ENCODE data around the gene FARSA.
"Not testable (repeated sequence)": the region's sequence is repeated elsewhere in the genome, so short reads cannot be mapped to it uniquely, and the experiment has no call there.

The FARSA gene

DNA sequence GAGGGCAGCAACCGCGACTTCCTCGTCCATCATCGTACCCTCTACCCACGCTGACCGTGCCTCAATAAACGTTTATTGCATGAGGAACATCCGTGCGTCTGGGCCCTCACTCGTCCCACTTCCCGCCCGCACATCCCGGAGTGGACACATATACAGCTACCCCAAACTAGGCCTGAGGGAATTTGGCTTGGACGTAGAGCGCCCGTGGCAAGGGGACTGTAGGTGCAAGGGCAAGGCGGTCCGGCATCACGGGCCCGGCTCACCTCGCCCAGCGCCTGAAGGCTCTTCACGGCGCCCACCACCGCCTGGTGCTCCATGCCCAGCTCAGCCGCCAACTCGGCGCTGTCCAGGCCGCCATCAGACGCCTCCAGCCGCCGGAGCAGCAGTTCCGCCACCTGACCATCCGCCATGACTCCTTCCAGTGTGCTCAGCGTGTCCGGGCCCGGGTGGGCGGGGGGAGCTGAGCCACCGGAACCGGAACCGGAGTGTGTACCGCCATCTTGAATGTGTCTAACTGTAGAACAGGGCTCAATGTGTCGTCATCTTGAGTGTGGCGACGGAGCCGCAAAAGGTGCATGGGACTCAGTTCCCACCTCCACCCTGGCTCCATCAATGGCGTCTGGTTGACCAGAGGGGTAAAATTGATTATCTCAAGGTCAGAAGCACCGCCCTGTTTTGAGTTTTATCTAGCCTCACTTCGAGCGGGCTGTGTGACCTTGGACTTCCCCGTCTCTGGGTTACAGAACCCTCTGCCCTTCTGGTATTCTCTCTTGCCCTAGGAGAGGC, at the start of gene FARSA:
Gene FARSA, minus strand, starts transcription at position 425 of the 786 bp plus-strand sequence. Its CDS starts 15 bp downstream, at position 410.
- Histone ChIP-seq H2AFZ (ENCODE audit: low read depth, low read length) (peak within 1 kb of the TSS; percentile 80), H3K4me2 (ENCODE audit: low read length) (peak within 1 kb of the TSS; percentile 83), H3K36me3 (replicated peaks; ENCODE audit: low read depth, low read length) (peaks cover 27% of the 10 kb centered on the region), H3K4me3 (ENCODE audit: low read length) (peak within 1 kb of the TSS; percentile 84), H3K27ac (ENCODE audit: low read length) (peak within 1 kb of the TSS; percentile 53), H3K9ac (ENCODE audit: low read length) (peak within 1 kb of the TSS; percentile 85), H3K4me1 (ENCODE audit: low read length) (peaks cover 37% of the 10 kb centered on the region), H4K20me1 (ENCODE audit: insufficient read depth, low read length) (peaks cover 12% of the 10 kb centered on the region; the same call in 1 of the 2 replicates), H3K27me3 (ENCODE audit: low read depth, low read length) (no peaks in the 10 kb centered on the region), H3K79me2 (ENCODE audit: low read length) (peaks cover 46% of the 10 kb centered on the region), H3K9me3 (ENCODE audit: insufficient read depth, low read length) (no peaks in the 10 kb centered on the region)
- TF ChIP-seq, protein P1, sequence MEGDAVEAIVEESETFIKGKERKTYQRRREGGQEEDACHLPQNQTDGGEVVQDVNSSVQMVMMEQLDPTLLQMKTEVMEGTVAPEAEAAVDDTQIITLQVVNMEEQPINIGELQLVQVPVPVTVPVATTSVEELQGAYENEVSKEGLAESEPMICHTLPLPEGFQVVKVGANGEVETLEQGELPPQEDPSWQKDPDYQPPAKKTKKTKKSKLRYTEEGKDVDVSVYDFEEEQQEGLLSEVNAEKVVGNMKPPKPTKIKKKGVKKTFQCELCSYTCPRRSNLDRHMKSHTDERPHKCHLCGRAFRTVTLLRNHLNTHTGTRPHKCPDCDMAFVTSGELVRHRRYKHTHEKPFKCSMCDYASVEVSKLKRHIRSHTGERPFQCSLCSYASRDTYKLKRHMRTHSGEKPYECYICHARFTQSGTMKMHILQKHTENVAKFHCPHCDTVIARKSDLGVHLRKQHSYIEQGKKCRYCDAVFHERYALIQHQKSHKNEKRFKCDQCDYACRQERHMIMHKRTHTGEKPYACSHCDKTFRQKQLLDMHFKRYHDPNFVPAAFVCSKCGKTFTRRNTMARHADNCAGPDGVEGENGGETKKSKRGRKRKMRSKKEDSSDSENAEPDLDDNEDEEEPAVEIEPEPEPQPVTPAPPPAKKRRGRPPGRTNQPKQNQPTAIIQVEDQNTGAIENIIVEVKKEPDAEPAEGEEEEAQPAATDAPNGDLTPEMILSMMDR (IDR thresholded peaks at IDR 0.05; ENCODE audit: low read depth, low read length), result no peak
- TF ChIP-seq EZH2phosphoT487 (IDR thresholded peaks at IDR 0.05; ENCODE audit: low read depth), result no peak

DNA sequence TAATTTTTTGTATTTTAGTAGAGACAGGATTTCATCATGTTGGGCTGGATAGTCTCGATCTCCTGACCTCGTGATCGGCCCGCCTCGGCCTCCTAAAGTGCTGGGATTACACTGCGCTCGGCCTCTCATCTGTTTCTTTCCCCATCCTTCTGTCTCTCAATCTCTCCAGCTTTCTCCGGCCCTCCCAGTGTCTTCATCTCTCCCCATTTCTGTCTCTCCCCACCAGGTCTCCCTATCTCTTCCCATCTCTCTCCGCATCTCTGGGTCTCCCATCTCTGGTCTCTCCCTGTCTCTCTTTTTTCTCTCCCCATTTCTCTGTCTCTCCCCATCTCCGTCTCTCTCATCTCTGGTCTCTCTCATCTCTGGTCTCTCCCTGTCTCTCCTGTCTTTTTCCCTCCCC, 49.6 kb upstream of the FARSA start:
- peaks cover 19% of the 10 kb centered on the region; the same call in 1 of the 2 replicates for H3K4me1 ChIP-seq (ENCODE audit: low read length)
- H3K9ac ChIP-seq (ENCODE audit: low read length), result peak overlapping the region; percentile 33; the same call in 1 of the 2 replicates
- peak overlapping the region; percentile 74 for H3K4me3 ChIP-seq (ENCODE audit: low read length)
- H3K27ac ChIP-seq (ENCODE audit: low read length), result no peak overlapping the region
- no peaks in the 10 kb centered on the region for H4K20me1 ChIP-seq (ENCODE audit: insufficient read depth, low read length)
- H3K36me3 ChIP-seq (replicated peaks; ENCODE audit: low read depth, low read length), result no peaks in the 10 kb centered on the region
- H3K4me2 ChIP-seq (ENCODE audit: low read length), result peak overlapping the region; percentile 89
- no peaks in the 10 kb centered on the region for H3K79me2 ChIP-seq (ENCODE audit: low read length)
- no peaks in the 10 kb centered on the region for H3K9me3 ChIP-seq (ENCODE audit: insufficient read depth, low read length)
- no peak for TF ChIP-seq EZH2phosphoT487 (IDR thresholded peaks at IDR 0.05; ENCODE audit: low read depth)
- peaks cover 33% of the 10 kb centered on the region for H3K27me3 ChIP-seq (ENCODE audit: low read depth, low read length)
- peak overlapping the region; percentile 76; the same call in 1 of the 2 replicates for H2AFZ ChIP-seq (ENCODE audit: low read depth, low read length)

DNA sequence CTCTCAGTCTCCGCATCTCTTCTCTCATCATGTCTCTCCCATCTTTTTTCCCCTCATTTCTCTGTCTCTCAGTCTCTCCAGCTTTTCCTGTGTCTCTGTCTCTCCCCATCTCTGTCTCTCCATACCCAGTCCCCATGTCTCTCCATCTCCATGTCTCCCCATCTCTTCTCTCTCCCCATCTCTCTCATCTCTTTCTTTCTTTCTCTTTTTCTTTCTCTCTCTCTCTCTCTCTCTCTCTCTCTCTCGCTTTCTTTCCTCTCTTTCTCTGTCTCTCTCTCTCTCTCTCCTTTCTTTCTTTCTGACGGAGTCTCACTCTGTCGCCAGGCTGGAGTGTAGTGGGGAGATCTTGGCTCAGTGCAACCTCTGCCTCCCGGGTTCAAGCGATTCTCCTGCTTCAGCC, 49.1 kb upstream of the FARSA start:
- no peaks in the 10 kb centered on the region for H3K9me3 ChIP-seq (ENCODE audit: insufficient read depth, low read length)
- H3K9ac ChIP-seq (ENCODE audit: low read length), result no peak overlapping the region; the same call in 1 of the 2 replicates
- H3K4me3 ChIP-seq (ENCODE audit: low read length), result no peak overlapping the region
- H3K27ac ChIP-seq (ENCODE audit: low read length), result no peak overlapping the region
- peaks cover 33% of the 10 kb centered on the region for H3K27me3 ChIP-seq (ENCODE audit: low read depth, low read length)
- H3K36me3 ChIP-seq (replicated peaks; ENCODE audit: low read depth, low read length), result no peaks in the 10 kb centered on the region
- H3K4me1 ChIP-seq (ENCODE audit: low read length), result peaks cover 15% of the 10 kb centered on the region; the same call in 1 of the 2 replicates
- H3K79me2 ChIP-seq (ENCODE audit: low read length), result no peaks in the 10 kb centered on the region
- no peak overlapping the region for H2AFZ ChIP-seq (ENCODE audit: low read depth, low read length)
- H4K20me1 ChIP-seq (ENCODE audit: insufficient read depth, low read length), result no peaks in the 10 kb centered on the region
- TF ChIP-seq, protein P1 (IDR thresholded peaks at IDR 0.05; ENCODE audit: low read depth, low read length), result no peak
- no peak for TF ChIP-seq EZH2phosphoT487 (IDR thresholded peaks at IDR 0.05; ENCODE audit: low read depth)
- H3K4me2 ChIP-seq (ENCODE audit: low read length), result no peak overlapping the region

DNA sequence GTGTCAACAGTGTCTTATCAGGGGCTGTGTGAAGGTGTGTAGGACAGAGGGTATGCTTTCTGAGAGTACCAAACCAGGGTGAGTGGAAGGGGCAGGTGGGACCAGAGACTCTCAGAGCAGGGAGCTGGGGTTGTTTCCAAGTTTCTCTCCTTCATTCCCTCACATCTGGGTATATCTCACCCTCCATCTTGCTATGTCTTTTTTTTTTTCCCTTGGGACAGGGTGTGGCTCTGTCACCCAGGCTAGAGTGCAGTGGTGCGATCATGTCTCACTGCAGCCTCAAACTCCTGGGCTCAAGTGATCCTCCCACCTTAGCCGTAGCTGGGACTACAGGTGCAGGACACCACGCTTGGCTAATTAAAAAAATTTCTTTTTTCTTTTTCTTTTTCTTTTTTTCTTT, 46.5 kb upstream of the FARSA start:
- H3K36me3 ChIP-seq (replicated peaks; ENCODE audit: low read depth, low read length), result no peaks in the 10 kb centered on the region
- H3K79me2 ChIP-seq (ENCODE audit: low read length), result no peaks in the 10 kb centered on the region
- H3K9ac ChIP-seq (ENCODE audit: low read length), result no peak overlapping the region
- H4K20me1 ChIP-seq (ENCODE audit: insufficient read depth, low read length), result no peaks in the 10 kb centered on the region
- no peaks in the 10 kb centered on the region for H3K9me3 ChIP-seq (ENCODE audit: insufficient read depth, low read length)
- H2AFZ ChIP-seq (ENCODE audit: low read depth, low read length), result no peak overlapping the region
- TF ChIP-seq, protein P1 (IDR thresholded peaks at IDR 0.05; ENCODE audit: low read depth, low read length), result no peak
- no peak for TF ChIP-seq EZH2phosphoT487 (IDR thresholded peaks at IDR 0.05; ENCODE audit: low read depth)
- no peak overlapping the region for H3K4me3 ChIP-seq (ENCODE audit: low read length)
- no peak overlapping the region for H3K27ac ChIP-seq (ENCODE audit: low read length)
- H3K4me1 ChIP-seq (ENCODE audit: low read length), result peaks cover 16% of the 10 kb centered on the region; the same call in 1 of the 2 replicates
- H3K27me3 ChIP-seq (ENCODE audit: low read depth, low read length), result peaks cover 29% of the 10 kb centered on the region
- H3K4me2 ChIP-seq (ENCODE audit: low read length), result no peak overlapping the region

DNA sequence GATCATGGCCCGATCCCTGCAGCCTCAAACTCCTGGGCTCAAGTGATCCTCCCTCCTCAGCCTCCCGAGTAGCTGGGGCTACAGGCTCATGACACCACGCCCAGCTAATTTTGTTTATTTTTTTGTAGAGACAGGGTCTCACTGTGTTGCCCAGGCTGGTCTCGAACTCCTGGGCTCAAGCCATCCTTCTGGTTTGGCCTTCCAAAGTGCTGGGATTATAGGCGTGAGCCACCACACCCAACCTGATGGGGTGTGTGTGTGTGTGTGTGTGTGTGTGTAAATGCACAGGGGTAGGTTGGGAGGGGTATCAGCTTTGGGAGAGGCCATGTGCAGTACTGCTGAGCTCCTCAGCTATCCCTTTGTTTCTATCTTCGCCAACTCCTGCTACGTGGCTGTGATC, 42.6 kb upstream of the FARSA start:
- not testable (repeated sequence) for H3K79me2 ChIP-seq (ENCODE audit: low read length); H4K20me1 ChIP-seq (ENCODE audit: insufficient read depth, low read length); H3K4me2 ChIP-seq (ENCODE audit: low read length); H3K36me3 ChIP-seq (replicated peaks; ENCODE audit: low read depth, low read length); H3K9me3 ChIP-seq (ENCODE audit: insufficient read depth, low read length); H3K27ac ChIP-seq (ENCODE audit: low read length); H3K9ac ChIP-seq (ENCODE audit: low read length); H2AFZ ChIP-seq (ENCODE audit: low read depth, low read length); H3K27me3 ChIP-seq (ENCODE audit: low read depth, low read length); H3K4me3 ChIP-seq (ENCODE audit: low read length)
- peaks cover 15% of the 10 kb centered on the region for H3K4me1 ChIP-seq (ENCODE audit: low read length)
